Stimulated activated CD4-positive, alpha-beta T cell treated with anti-CD3 and anti-CD28 coated beads, TNF-alpha, amount 100 ng/mL, for 24 hours (primary cell): Measurements from ENCODE around the gene DNAJB5.

Source experiments
- DNase-seq, 3 experiments: peaks; one replicate each; pipeline ENCODE4 v3.0.0-alpha.2; 2020; ENCODE audit warnings: low read depth in 3 of 3

The DNAJB5 gene

DNA sequence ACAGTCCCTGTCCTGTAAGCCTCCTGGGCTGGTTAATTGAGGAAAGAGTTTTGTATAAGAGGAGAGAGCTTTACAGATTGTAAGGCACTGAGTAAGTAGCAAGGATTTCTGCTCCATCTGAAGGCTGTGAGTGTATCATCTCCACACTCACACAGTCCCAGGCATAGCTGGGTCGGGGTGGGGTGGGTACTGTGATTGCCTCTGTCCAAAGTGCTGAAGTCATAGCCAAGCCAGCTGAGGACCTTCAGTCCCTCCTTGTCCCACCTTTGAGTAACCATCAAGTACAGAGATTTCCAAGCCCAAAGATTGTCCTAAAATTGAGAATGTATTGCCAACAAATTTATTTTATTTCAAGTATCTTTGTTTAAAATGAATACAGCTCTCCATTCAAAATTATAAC is 5.5 kb upstream of the DNAJB5 start:
- DNase-seq: no peak

DNA sequence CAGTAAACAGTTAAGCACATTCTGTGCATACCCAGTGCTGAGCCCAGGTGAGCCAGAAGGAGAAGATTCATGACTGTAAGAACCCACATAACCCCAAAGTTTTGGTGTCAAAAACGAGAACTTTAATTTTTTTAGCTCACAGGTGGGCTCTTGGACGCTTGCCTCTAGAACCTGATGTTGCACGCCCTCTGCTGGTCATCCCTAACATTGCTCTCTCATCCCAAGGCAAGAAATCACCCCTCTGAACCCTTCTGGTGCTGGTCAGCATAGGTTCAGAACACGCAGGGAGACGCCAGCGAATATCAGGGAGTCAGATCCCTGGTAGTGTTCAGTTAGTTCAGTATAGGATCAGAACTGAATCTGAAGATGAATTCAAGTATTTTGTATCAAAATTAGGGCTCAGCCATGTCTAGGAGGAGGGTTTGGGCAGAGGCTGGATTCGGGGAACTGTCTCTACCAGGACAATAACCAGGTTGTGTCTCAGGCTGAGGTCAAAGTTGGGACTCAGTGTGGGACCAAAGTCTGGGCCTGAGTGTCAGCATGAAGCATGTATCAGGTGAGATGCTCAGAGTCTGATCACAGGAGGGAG is 4.1 kb upstream of the DNAJB5 start:
- peak in 2 of 3 experiments; percentile 42 to 65 for DNase-seq

DNA sequence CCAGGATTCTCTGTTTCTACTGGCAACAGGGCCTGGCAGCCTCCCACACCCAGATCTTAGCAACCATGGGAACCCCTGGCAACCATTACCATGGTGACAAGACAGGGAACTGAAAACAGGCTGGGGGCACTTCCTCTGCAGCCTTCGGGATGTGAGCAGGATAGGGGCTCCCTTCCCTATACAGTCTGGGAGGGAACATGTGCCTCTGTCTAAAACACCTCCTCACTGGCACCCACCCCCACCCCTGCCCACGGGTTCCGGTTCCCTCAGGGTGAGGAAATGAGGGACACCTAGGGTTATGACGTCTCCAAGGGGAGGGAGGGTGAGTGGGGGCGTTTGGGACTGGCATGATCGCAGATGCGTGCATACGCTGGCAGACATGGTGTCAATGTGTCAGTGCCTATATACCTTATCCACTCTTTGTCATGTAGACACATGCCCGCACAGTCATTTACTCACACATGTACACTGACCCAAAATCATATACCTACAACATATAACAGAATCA is 3.0 kb upstream of the DNAJB5 start:
- peak in 2 of 3 experiments; percentile 15 to 50 for DNase-seq

- DNase-seq: no peak
Measured at GRCh38 chr9:34987160-34987901, 2.2 kb upstream of the DNAJB5 start.

GRCh38 chr9:34988218-34989002 is 1.1 kb upstream of the DNAJB5 start:
- peak in 2 of 3 experiments; percentile 13 to 51 for DNase-seq

DNA sequence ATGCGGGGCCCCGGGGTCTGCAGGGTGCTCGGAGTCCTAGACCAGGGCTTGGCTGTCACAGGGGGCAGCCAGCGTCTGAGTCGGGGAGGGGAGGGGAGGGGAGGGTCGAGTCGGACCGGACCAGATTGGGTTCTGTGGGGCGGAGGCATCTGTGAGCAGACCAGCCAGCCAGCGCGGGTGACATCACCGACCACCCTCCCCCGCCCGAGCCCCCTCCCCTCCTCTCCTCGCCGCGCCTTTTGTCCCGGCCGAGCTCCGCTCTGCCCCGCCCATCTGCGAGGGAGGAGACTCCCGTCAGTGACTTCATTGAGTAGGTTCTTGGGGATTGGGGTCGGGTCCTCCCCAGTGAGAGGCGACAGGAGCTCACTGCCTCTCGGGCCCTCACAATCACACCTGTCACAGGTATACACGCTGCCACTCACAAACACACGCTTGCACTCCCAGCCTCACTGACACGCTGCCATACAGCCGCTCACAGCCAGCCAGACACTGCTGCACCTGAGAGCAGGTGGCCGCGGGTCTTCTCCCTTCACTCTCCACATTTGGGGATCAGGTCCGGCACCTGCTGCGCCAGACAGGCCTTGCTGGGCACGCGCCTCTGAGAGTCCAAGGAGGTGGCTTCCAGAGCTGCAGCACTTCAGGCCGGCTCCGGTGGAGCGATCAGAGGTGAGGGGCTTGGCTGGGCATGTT is 546 bp downstream of the DNAJB5 start:
- peak in 1 of 3 experiments; percentile 38 for DNase-seq

- DNase-seq: no peak
Measured at GRCh38 chr9:34990908-34991606, 1.5 kb downstream of the DNAJB5 start.

- DNase-seq: peak in 1 of 3 experiments; percentile 22
Measured at GRCh38 chr9:34991607-34992375, 2.2 kb downstream of the DNAJB5 start.

DNA sequence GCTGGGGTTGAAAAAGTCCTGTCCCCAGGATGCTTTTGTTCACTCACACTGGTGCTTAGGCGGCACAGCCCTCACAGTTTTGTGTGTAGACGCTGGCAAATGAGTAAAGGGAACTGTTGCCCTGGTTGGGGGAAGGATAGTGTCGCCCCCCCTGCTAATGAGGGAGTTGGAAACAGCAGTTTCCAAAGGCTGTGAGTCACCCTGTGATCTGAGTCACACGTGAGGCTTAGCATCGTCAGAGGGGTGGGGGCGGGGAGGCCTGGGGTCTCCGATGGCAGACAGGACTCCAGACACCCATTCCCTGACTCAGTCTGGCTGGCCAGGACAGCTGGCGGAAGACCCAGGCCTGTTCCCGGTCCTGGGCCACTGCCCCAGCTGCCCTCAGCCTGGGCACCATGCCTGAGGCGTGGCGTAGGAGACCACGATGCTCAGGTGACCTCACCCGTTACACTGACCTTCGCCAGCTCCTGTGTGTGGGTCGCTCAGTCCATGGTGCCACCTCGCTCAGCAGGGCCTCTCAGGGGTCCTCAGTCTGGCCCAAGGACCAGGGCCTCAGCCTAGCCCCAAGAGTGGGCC is 2.9 kb downstream of the DNAJB5 start:
- peak; percentile 40 to 66 (median 48) for DNase-seq

DNA sequence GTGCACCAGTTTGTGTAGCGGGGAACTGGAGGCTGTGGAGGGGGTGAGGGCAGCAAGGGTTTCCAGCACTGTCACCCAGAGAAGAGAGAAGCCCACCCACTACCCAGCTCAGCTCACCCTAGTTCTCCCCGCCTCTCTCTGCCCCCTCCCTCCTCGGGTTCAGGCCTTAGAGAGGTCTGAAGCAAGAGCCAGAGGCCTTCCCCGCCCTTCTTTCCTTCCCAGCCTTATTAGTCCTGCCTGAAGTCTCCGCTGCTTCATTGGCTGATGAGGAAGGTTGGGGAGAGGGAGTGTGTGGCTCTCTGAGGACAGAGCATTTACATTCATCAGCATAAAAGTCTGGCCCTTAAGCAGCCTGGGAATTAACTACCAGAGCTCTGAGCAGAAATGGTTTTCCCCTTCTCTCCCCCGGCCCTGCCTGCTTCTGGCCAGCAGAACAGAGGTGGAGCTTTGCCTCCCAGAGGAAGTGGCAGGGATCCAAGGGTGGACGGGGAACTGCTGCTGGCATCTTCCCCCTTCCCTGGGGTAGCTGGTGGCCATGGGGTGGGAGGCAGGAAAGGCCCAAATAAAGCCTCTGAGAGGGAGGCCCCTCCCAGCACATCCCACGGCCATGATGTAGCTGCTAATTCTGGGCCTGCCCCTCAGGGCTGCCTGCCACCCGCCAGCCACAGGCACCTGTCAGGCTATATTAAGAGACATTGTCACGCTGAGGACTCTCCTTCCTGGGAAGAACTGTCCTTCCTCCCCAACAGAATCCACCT is 4.1 kb downstream of the DNAJB5 start:
- no peak for DNase-seq

- no peak for DNase-seq
Measured at GRCh38 chr9:34994260-34994899, 4.8 kb downstream of the DNAJB5 start.

DNA sequence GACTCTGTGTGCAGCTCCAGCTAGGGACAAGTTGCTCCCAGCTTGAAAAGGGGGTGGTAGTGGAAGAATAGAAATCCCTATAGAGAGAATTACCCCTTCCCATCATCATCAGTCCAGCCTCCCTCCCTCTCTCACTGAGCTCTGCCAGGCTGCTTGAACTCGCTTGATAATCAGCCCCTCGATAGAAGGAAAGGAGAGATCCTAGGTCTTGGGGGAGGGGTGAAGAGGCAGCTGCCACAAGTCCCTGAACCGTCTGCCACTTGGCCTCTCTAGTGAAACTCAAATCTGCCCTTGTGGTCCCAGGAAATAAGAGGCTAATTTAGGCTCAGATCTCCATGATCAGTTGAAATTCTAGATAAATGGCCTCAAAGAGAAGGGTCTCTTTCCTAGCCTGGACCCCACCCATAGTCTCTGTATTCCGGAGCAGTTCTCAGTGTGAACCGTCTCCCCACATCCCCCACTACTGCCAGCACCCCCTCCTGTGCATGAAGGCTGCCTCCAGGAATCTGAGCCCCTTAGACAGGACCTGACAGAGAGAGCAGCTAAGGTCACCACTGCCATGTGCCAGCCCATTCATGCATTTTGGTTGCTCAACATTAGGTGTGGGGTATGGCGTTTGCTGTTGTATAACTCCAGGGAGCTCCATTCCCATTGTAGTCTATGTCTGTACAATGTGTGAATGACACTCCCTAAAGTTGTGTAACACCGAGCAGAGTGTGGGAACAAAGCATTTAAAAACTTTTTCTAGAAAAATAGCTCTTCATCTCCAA is 5.5 kb downstream of the DNAJB5 start:
- DNase-seq: no peak

- no peak for DNase-seq
Measured at GRCh38 chr9:34995670-34996060, 6.1 kb downstream of the DNAJB5 start.

DNA sequence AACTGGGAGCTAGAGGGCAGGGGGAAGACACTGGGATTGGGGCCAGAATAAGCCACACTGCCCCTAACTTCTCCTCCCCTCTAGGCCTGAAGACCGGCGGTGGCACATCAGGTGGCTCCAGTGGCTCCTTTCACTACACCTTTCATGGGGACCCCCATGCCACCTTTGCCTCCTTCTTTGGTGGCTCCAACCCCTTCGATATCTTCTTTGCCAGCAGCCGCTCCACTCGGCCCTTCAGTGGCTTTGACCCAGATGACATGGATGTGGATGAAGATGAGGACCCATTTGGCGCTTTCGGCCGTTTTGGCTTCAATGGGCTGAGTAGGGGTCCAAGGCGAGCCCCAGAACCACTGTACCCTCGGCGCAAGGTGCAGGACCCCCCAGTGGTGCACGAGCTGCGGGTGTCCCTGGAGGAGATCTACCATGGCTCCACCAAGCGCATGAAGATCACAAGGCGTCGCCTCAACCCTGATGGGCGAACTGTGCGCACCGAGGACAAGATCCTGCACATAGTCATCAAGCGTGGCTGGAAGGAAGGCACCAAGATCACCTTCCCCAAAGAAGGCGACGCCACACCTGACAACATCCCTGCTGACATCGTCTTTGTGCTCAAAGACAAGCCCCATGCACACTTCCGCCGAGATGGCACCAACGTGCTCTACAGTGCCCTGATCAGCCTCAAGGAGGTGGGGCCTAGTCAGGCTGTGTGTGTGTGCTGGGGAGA is 6.8 kb downstream of the DNAJB5 start:
- DNase-seq: no peak

GRCh38 chr9:34996905-34997279 is 7.3 kb downstream of the DNAJB5 start:
- DNase-seq: no peak

DNA sequence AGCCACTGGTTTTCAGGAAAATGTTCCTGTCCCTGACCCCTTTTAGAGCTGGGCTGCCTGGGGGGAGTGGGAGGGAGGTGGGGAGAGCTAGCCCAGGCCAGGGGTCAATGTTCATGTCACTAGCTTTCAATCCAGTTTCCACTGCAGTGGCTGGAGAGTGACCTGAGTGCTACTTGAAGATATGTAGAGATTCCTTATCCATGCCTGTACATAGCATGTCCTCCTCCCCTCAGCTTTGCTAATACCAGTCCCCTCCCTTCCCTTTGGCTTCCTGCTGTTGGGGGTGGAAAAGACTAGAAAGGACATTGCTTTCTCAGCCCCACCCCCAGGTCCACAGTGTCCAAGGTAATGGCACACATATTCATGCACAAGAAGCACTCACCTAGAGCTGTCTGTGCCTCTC is 7.8 kb downstream of the DNAJB5 start:
- DNase-seq: no peak

DNA sequence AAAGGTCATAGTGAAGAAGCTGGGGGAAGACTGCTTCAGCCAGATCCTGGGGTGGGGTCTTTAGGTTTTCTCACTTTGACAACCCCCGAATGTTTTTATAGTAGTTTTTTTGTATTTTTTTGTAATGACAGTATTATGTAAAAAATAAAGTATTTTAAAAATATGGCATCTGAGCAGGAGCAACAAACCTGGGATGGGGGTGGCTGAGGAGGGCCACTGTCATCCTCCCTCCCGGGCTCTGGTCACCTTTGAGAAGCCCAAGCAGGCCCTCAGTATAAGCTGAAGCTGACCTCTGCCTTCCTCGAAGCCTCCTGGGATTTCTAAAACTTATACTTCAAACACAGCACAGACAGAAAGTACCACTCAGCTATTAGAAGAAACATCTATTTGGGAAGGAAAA is 8.7 kb downstream of the DNAJB5 start:
- DNase-seq: no peak

DNA sequence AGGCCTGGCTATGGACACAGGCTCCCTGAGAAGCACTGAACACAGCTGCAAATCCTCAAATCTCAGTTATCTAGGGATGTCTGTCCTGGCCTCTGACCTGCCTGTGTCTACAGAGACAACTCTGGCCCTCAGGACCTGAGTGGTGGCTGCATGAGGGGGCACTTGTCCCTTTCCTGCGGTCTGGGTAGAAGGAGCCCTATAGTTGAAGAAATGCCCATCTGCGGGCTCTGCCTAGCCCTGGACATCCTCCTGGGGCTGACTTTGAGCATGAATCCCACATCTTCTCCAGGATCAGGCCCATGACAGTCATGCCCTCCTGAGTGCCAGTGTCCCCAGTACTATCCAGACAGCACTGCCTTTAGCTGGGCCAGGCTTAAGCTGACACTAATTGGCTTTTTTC is 10.0 kb downstream of the DNAJB5 start:
- DNase-seq: no peak
